Type B pancreatic cell (in vitro differentiated cells): ENCODE results near the gene LACC1. TPM values are rescaled to one million over a fixed set of nuclear protein-coding genes. Genes with fewer than 3 reads are reported as not detected.

Experiments
- DNase-seq: peaks from one replicate; pipeline ENCODE4 v3.0.0; 2021; ENCODE audit warnings: mixed read lengths; ENCODE audit not compliant: unreplicated experiment; ENCODE audit errors: extremely low spot score
- H3K27ac Mint-ChIP-seq: 2 replicates; pipeline ENCODE4 v1.8.0; 2021; ENCODE audit warnings: mild to moderate bottlenecking, mixed read lengths
- H3K27me3 Mint-ChIP-seq: 2 replicates; pipeline ENCODE4 v1.8.0; 2021; ENCODE audit warnings: mixed read lengths
- H3K36me3 Mint-ChIP-seq: 2 replicates; pipeline ENCODE4 v1.8.0; 2021; ENCODE audit warnings: mixed read lengths
- H3K4me1 Mint-ChIP-seq: one replicate; pipeline ENCODE4 v1.8.0; 2021; ENCODE audit warnings: mixed read lengths; ENCODE audit not compliant: unreplicated experiment
- H3K4me3 Mint-ChIP-seq: 2 replicates; pipeline ENCODE4 v1.8.0; 2021; ENCODE audit warnings: mild to moderate bottlenecking, mixed read lengths
- H3K9me3 Mint-ChIP-seq: 2 replicates; pipeline ENCODE4 v1.8.0; 2021; ENCODE audit warnings: mixed read lengths
- total RNA-seq: library from RNA; stranded (reverse); gene quantifications from 2 replicates; pipeline ENCODE4 v1.2.1, GENCODE V29; 2021; ENCODE audit warnings: low replicate concordance
- TF ChIP-seq, protein P1 (sequence below): fragments of 200-600 bp; sonication (generic); conservative IDR thresholded peaks from 2 replicates; pipeline ENCODE4 v1.5.0; 2021; ENCODE audit warnings: antibody characterized with exemption, mild to moderate bottlenecking

The LACC1 gene
- total RNA-seq, 1 donor from 2014 or later, result 4.4 TPM

DNA sequence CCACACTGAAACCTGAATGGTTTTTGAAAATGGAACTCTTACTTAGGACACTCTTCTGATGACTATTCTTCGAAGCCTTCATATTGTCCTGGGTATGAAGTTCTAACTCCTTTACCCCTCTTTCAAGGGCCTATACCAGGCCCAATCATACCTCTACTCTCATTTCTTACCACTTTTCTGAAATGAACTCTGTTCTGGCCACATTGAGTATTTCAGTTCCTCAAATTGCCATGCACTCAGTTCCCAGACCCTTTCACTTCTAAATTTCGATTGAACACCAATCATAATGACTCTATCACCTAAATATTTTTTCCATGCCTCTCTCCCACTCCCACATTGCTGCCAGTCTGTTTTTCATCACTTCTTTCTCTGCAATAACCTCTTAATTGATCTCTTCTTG, 53.7 kb downstream of the LACC1 start:
- TF ChIP-seq, protein P1, sequence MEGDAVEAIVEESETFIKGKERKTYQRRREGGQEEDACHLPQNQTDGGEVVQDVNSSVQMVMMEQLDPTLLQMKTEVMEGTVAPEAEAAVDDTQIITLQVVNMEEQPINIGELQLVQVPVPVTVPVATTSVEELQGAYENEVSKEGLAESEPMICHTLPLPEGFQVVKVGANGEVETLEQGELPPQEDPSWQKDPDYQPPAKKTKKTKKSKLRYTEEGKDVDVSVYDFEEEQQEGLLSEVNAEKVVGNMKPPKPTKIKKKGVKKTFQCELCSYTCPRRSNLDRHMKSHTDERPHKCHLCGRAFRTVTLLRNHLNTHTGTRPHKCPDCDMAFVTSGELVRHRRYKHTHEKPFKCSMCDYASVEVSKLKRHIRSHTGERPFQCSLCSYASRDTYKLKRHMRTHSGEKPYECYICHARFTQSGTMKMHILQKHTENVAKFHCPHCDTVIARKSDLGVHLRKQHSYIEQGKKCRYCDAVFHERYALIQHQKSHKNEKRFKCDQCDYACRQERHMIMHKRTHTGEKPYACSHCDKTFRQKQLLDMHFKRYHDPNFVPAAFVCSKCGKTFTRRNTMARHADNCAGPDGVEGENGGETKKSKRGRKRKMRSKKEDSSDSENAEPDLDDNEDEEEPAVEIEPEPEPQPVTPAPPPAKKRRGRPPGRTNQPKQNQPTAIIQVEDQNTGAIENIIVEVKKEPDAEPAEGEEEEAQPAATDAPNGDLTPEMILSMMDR, result no peak
- Mint-ChIP-seq H3K27ac (no peak overlapping the region), H3K4me1 (no peaks in the 10 kb centered on the region), H3K36me3 (no peaks in the 10 kb centered on the region), H3K9me3 (no peaks in the 10 kb centered on the region), H3K4me3 (no peak overlapping the region), H3K27me3 (peaks cover 4% of the 10 kb centered on the region)
- no peak for DNase-seq

- no peak overlapping the region for H3K4me3 Mint-ChIP-seq
- no peaks in the 10 kb centered on the region for H3K36me3 Mint-ChIP-seq
- no peaks in the 10 kb centered on the region for H3K9me3 Mint-ChIP-seq
- TF ChIP-seq, protein P1, result no peak
- DNase-seq, result no peak
- H3K27ac Mint-ChIP-seq, result no peak overlapping the region
- H3K4me1 Mint-ChIP-seq, result no peaks in the 10 kb centered on the region
- H3K27me3 Mint-ChIP-seq, result peaks cover 4% of the 10 kb centered on the region
Measured at GRCh38 chr13:43934273-43934672, 54.6 kb downstream of the LACC1 start.

DNA sequence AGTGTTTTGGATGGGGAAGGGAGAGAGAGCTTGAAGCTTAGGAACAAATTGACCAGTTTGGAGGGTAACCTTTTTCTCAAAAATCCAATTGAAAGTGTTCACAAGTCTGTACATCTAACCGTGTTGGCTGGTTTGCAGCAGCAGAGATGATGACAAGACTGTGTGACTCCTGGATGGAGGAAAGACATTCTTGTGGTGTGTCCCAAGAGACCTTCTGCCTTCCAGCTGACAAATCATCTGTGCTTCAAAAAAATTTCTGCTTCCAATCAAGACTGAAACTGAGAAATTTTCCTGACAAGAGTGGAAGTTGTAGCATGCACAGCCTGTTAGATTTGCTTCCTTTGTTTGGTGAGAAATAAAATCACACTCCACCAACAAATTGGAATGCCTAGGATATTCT, 56.2 kb downstream of the LACC1 start:
- H3K4me3 Mint-ChIP-seq, result no peak overlapping the region
- DNase-seq, result no peak
- TF ChIP-seq, protein P1, result no peak
- H3K4me1 Mint-ChIP-seq, result no peaks in the 10 kb centered on the region
- H3K9me3 Mint-ChIP-seq, result no peaks in the 10 kb centered on the region
- H3K27ac Mint-ChIP-seq, result no peak overlapping the region
- no peaks in the 10 kb centered on the region for H3K36me3 Mint-ChIP-seq
- peaks cover 4% of the 10 kb centered on the region for H3K27me3 Mint-ChIP-seq

- no peak for DNase-seq
- TF ChIP-seq, protein P1, result no peak
- Mint-ChIP-seq H3K4me3 (no peak overlapping the region), H3K9me3 (no peaks in the 10 kb centered on the region), H3K4me1 (no peaks in the 10 kb centered on the region), H3K27ac (no peak overlapping the region), H3K36me3 (no peaks in the 10 kb centered on the region), H3K27me3 (peaks cover 4% of the 10 kb centered on the region)
Measured at GRCh38 chr13:43936647-43937046, 56.9 kb downstream of the LACC1 start.

- peaks cover 8% of the 10 kb centered on the region for H3K27me3 Mint-ChIP-seq
- no peak for DNase-seq
- H3K9me3 Mint-ChIP-seq, result no peaks in the 10 kb centered on the region
- no peak overlapping the region for H3K27ac Mint-ChIP-seq
- no peaks in the 10 kb centered on the region for H3K4me1 Mint-ChIP-seq
- no peaks in the 10 kb centered on the region for H3K36me3 Mint-ChIP-seq
- TF ChIP-seq, protein P1, result no peak
- no peak overlapping the region for H3K4me3 Mint-ChIP-seq
Measured at GRCh38 chr13:43937839-43938238, 58.1 kb downstream of the LACC1 start.

GRCh38 chr13:43938449-43938848, 58.7 kb downstream of the LACC1 start:
- Mint-ChIP-seq H3K27me3 (peaks cover 10% of the 10 kb centered on the region), H3K4me3 (no peak overlapping the region), H3K9me3 (no peaks in the 10 kb centered on the region), H3K4me1 (no peaks in the 10 kb centered on the region), H3K27ac (no peak overlapping the region), H3K36me3 (no peaks in the 10 kb centered on the region)
- DNase-seq, result no peak
- TF ChIP-seq, protein P1, result no peak
